H9 (cell line): ENCODE results near the gene DSE. TPM values are rescaled to one million over a fixed set of nuclear protein-coding genes. Genes with fewer than 3 reads are reported as not detected.

ENCODE experiments used
- DNase-seq: peaks from one replicate; pipeline ENCODE4 v3.0.0-alpha.2; 2017
- H2AFZ ChIP-seq: one replicate; pipeline ENCODE4 v1.6.1; 2013; ENCODE audit warnings: mild to moderate bottlenecking, low read length, control low read depth, moderate library complexity
- H2AK5ac ChIP-seq: 2 replicates; pipeline ENCODE4 v1.6.1; 2013; ENCODE audit warnings: low read length, control low read depth, mixed read lengths; ENCODE audit not compliant: insufficient read length
- H2BK120ac ChIP-seq: one replicate; pipeline ENCODE4 v1.6.1; 2013; ENCODE audit warnings: low read depth, mild to moderate bottlenecking, low read length, control low read depth, inconsistent platforms; ENCODE audit not compliant: poor library complexity, severe bottlenecking
- H2BK12ac ChIP-seq: 2 replicates; pipeline ENCODE4 v1.6.1; 2013; ENCODE audit warnings: low read length, control low read depth, mixed read lengths, low read depth; ENCODE audit not compliant: insufficient read length
- H2BK15ac ChIP-seq: 2 replicates; pipeline ENCODE4 v1.6.1; 2013; ENCODE audit warnings: low read depth, low read length, control low read depth
- H2BK20ac ChIP-seq: one replicate; pipeline ENCODE4 v1.6.1; 2013; ENCODE audit warnings: low read depth, mild to moderate bottlenecking, low read length, control low read depth, inconsistent platforms; ENCODE audit not compliant: poor library complexity, severe bottlenecking
- H2BK5ac ChIP-seq: 2 replicates; pipeline ENCODE4 v1.6.1; 2013; ENCODE audit warnings: low read length, control low read depth, mixed read lengths; ENCODE audit not compliant: insufficient read length
- H3K14ac ChIP-seq: 2 replicates; pipeline ENCODE4 v1.6.1; 2013; ENCODE audit warnings: low read length, control low read depth; ENCODE audit not compliant: insufficient read depth
- H3K18ac ChIP-seq: 2 replicates; pipeline ENCODE4 v1.6.1; 2013; ENCODE audit warnings: low read depth, mild to moderate bottlenecking, mixed read lengths, low read length, control low read depth; ENCODE audit not compliant: insufficient read length
- H3K23ac ChIP-seq: 2 replicates; pipeline ENCODE4 v1.6.1; 2013; ENCODE audit warnings: low read length, control low read depth, mixed read lengths, low read depth; ENCODE audit not compliant: insufficient read length
- H3K23me2 ChIP-seq: 2 replicates; pipeline ENCODE4 v1.6.1; 2013; ENCODE audit warnings: low read depth, mild to moderate bottlenecking, mixed read lengths, low read length, control low read depth; ENCODE audit not compliant: insufficient read length, poor library complexity, severe bottlenecking
- H3K27ac ChIP-seq: 2 replicates; pipeline ENCODE4 v1.5.1; 2013; ENCODE audit warnings: low read length, control low read depth, mixed read lengths, low read depth; ENCODE audit not compliant: insufficient read length
- H3K27me3 ChIP-seq: 2 replicates; pipeline ENCODE4 v1.6.1; 2013; ENCODE audit warnings: low read length, control low read depth, inconsistent platforms; ENCODE audit not compliant: insufficient read depth
- H3K4ac ChIP-seq: 2 replicates; pipeline ENCODE4 v1.6.1; 2013; ENCODE audit warnings: low read depth, mild to moderate bottlenecking, control low read depth, inconsistent platforms, low read length, moderate library complexity
- H3K4me1 ChIP-seq: 2 replicates; pipeline ENCODE4 v1.6.1; 2013; ENCODE audit warnings: low read length, control low read depth, inconsistent platforms; ENCODE audit not compliant: insufficient read depth
- H3K4me2 ChIP-seq: 2 replicates; pipeline ENCODE4 v1.6.1; 2013; ENCODE audit warnings: low read length, control low read depth, mixed read lengths; ENCODE audit not compliant: insufficient read length, insufficient read depth
- H3K56ac ChIP-seq: 2 replicates; pipeline ENCODE4 v1.6.1; 2013; ENCODE audit warnings: low read depth, mild to moderate bottlenecking, mixed read lengths, low read length, control low read depth; ENCODE audit not compliant: insufficient read length
- H3K79me1 ChIP-seq: 2 replicates; pipeline ENCODE4 v1.6.1; 2013; ENCODE audit warnings: low read depth, mild to moderate bottlenecking, moderate library complexity, low read length, control low read depth, inconsistent platforms; ENCODE audit not compliant: insufficient read depth, poor library complexity, severe bottlenecking
- H3K79me2 ChIP-seq: 2 replicates; pipeline ENCODE4 v1.6.1; 2013; ENCODE audit warnings: low read length, control low read depth, inconsistent platforms; ENCODE audit not compliant: insufficient read depth
- H3K9ac ChIP-seq: 2 replicates; pipeline ENCODE4 v1.6.1; 2013; ENCODE audit warnings: low read length, control low read depth, mixed read lengths; ENCODE audit not compliant: insufficient read length; ENCODE audit errors: extremely low read depth
- H3K9me3 ChIP-seq: one replicate; pipeline ENCODE4 v1.6.1; 2013; ENCODE audit warnings: low read depth, low read length, inconsistent platforms; ENCODE audit not compliant: control insufficient read depth
- H3T11ph ChIP-seq: one replicate; pipeline ENCODE4 v1.6.1; 2013; ENCODE audit warnings: mild to moderate bottlenecking, low read length, control low read depth, inconsistent platforms
- H4K20me1 ChIP-seq: one replicate; pipeline ENCODE4 v1.6.1; 2013; ENCODE audit not compliant: control insufficient read depth, insufficient read length, insufficient read depth
- H4K5ac ChIP-seq: 2 replicates; pipeline ENCODE4 v1.6.1; 2013; ENCODE audit warnings: low read depth, mild to moderate bottlenecking, mixed read lengths, low read length, control low read depth; ENCODE audit not compliant: insufficient read length
- H4K8ac ChIP-seq: replicated peaks from 2 replicates; pipeline ENCODE4 v1.6.1; 2013; ENCODE audit warnings: low read length, control low read depth, mixed read lengths, low read depth; ENCODE audit not compliant: insufficient read length
- H4K91ac ChIP-seq: 2 replicates; pipeline ENCODE4 v1.6.1; 2013; ENCODE audit warnings: low read depth, mild to moderate bottlenecking, moderate library complexity, mixed read lengths, low read length, control low read depth; ENCODE audit not compliant: insufficient read length
- H3K27ac Mint-ChIP-seq, 3 experiments: 2 replicates in 2 of 3; 3 replicates in 1 of 3; pipeline ENCODE4 v1.8.0; 2020 to 2021; ENCODE audit warnings: mixed read lengths in 3 of 3, mild to moderate bottlenecking in 1 of 3, moderate library complexity in 1 of 3
- H3K27me3 Mint-ChIP-seq: 2 replicates; pipeline ENCODE4 v1.8.0; 2021; ENCODE audit warnings: low read depth, mild to moderate bottlenecking, moderate library complexity, mixed read lengths
- H3K36me3 Mint-ChIP-seq, 3 experiments: 2 replicates in 2 of 3; 3 replicates in 1 of 3; pipeline ENCODE4 v1.8.0; 2020 to 2021; ENCODE audit warnings: low read depth in 3 of 3, mixed read lengths in 3 of 3; ENCODE audit not compliant: insufficient read depth in 1 of 3
- H3K4me1 Mint-ChIP-seq, 2 experiments: 2 replicates each; pipeline ENCODE4 v1.8.0; 2020; ENCODE audit warnings: mixed read lengths in 2 of 2
- H3K4me3 Mint-ChIP-seq, 2 experiments: 2 replicates in 1 of 2; 3 replicates in 1 of 2; pipeline ENCODE4 v1.8.0; 2020 to 2021; ENCODE audit warnings: mild to moderate bottlenecking in 2 of 2, mixed read lengths in 2 of 2, moderate library complexity in 1 of 2
- H3K9me3 Mint-ChIP-seq, 2 experiments: 2 replicates in 1 of 2; 3 replicates in 1 of 2; pipeline ENCODE4 v1.8.0; 2020; ENCODE audit warnings: mild to moderate bottlenecking in 2 of 2, mixed read lengths in 2 of 2, moderate library complexity in 1 of 2
- WGBS: extraction: QIAGEN DNeasy Blood & Tissue Kit; methylation state at CpG from one replicate; pipeline ENCODE4 v1.1.7; 2013; ENCODE audit warnings: missing lambda C conversion rate, low lambda C conversion rate, mixed read lengths; ENCODE audit not compliant: insufficient read length; ENCODE audit errors: extremely low coverage; 5-methylcytosine and 5-hydroxymethylcytosine counted together
- total RNA-seq: library from RNA; stranded (reverse); gene quantifications from 2 replicates; pipeline ENCODE4 v1.2.1, GENCODE V29; 2021
- TF ChIP-seq, protein P1 (sequence below): fragments of 200-600 bp; sonication (generic); conservative IDR thresholded peaks from 3 replicates; pipeline ENCODE4 v1.8.0; 2021; ENCODE audit warnings: antibody characterized with exemption, mild to moderate bottlenecking

DSE gene
- total RNA-seq, 1 experiment from 2014 or later: 45.6 TPM

- Histone ChIP-seq H3T11ph (no peak overlapping the region), H2AK5ac (no peak overlapping the region), H4K8ac (no peak overlapping the region), H3K56ac (no peak overlapping the region), H3K9ac (no peak overlapping the region), H2AFZ (no peak overlapping the region), H3K23me2 (no peaks in the 10 kb centered on the region), H3K4me1 (no peaks in the 10 kb centered on the region), H3K4me2 (no peak overlapping the region), H4K5ac (no peak overlapping the region), H3K79me2 (no peaks in the 10 kb centered on the region), H2BK5ac (no peak overlapping the region), H4K91ac (no peak overlapping the region), H3K27ac (no peak overlapping the region), H3K27me3 (no peaks in the 10 kb centered on the region), H3K14ac (no peak overlapping the region), H3K18ac (no peak overlapping the region), H4K20me1 (no peaks in the 10 kb centered on the region), H3K79me1 (no peaks in the 10 kb centered on the region), H2BK15ac (no peak overlapping the region), H3K4ac (no peak overlapping the region), H3K9me3 (no peaks in the 10 kb centered on the region), H2BK12ac (no peak overlapping the region), H2BK120ac (no peak overlapping the region), H2BK20ac (no peak overlapping the region), H3K23ac (no peak overlapping the region)
- Mint-ChIP-seq H3K27ac (no peak overlapping the region; a peak in 1 of 7 replicates), H3K9me3 (peaks cover 3 to 4% of the 10 kb centered on the region in 2 experiments), H3K36me3 (peaks cover 0 to 1% (median 0%) of the 10 kb centered on the region in 3 experiments; a peak in 1 of 7 replicates), H3K4me1 (peaks cover 9 to 12% of the 10 kb centered on the region in 2 experiments), H3K27me3 (peaks cover 8% of the 10 kb centered on the region; the same call in 1 of the 2 replicates), H3K4me3 (no peak overlapping the region)
- WGBS: no CpG with 5 or more reads among the region's 6 CpGs
- DNase-seq: no peak
- TF ChIP-seq, protein P1, sequence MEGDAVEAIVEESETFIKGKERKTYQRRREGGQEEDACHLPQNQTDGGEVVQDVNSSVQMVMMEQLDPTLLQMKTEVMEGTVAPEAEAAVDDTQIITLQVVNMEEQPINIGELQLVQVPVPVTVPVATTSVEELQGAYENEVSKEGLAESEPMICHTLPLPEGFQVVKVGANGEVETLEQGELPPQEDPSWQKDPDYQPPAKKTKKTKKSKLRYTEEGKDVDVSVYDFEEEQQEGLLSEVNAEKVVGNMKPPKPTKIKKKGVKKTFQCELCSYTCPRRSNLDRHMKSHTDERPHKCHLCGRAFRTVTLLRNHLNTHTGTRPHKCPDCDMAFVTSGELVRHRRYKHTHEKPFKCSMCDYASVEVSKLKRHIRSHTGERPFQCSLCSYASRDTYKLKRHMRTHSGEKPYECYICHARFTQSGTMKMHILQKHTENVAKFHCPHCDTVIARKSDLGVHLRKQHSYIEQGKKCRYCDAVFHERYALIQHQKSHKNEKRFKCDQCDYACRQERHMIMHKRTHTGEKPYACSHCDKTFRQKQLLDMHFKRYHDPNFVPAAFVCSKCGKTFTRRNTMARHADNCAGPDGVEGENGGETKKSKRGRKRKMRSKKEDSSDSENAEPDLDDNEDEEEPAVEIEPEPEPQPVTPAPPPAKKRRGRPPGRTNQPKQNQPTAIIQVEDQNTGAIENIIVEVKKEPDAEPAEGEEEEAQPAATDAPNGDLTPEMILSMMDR: no peak
These were observed 121.8 kb downstream of the DSE start for GRCh38 chr6:116492331-116493067.

Other genes with a start within 250 kb of the DSE start
- gene COL10A1, start 244.8 kb upstream of the DSE start, total RNA-seq: not detected in 2 replicates
- 18.9 and 19.0 TPM in 2 replicates for gene TSPYL4, start 116.9 kb upstream of the DSE start, total RNA-seq
- 75.3 and 76.8 TPM in 2 replicates for gene TSPYL1, start 91.0 kb upstream of the DSE start, total RNA-seq
- 0.44 and 0.68 TPM in 2 replicates for gene CALHM6, start 90.4 kb downstream of the DSE start, total RNA-seq
- gene CALHM5, start 140.7 kb downstream of the DSE start, total RNA-seq: 0.02 and 0.09 TPM in 2 replicates
- gene TRAPPC3L, start 174.7 kb downstream of the DSE start, total RNA-seq: not detected in 2 replicates
- not detected in 2 replicates for gene CALHM4, start 182.8 kb downstream of the DSE start, total RNA-seq
- gene RWDD1, start 200.6 kb downstream of the DSE start, total RNA-seq: 38.8 and 42.0 TPM in 2 replicates
- gene RSPH4A, start 245.5 kb downstream of the DSE start, total RNA-seq: 0.31 and 0.33 TPM in 2 replicates